ENCODE measurements around the gene CDH13. TPM values are rescaled to one million over a fixed set of nuclear protein-coding genes. Genes with fewer than 3 reads are reported as not detected.
A peak's percentile ranks its signal among the peaks of the same experiment; 100 is the strongest.

CDH13 gene
- total and polyA plus RNA-seq, 9 of the 15 experiments (the other 6 are each of a cell fraction or from before 2014, with no cell fraction given), result 0.03 TPM; not detected in 8

DNA sequence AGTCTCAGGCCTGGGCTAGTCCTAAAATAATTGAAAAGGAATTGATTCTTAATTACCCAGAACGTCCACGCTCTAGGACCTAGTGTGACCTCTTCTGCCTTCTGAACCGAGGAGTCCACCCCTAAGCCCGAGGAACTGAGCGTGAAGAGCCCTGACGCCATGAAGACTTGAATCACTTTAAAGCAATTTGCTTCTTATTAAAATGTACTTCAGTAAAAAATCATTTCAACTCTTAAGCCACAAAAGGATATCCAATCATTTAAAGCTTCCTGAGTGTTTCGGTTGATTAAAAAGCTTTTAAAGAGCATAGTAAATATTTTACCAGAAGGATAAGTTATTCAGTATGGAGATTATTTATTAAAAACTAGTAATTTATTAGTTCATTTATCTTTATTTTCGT is 1192.6 kb downstream of the CDH13 start (continued):
- TF ChIP-seq ZFPM2 (CRISPR knock-in tag; IDR thresholded peaks at IDR 0.05), result no peak
- TF ChIP-seq ZSCAN32 (CRISPR knock-in tag; IDR thresholded peaks at IDR 0.05), result no peak
- no peak for TF ChIP-seq ELF1 (tag; IDR thresholded peaks at IDR 0.05)
- TF ChIP-seq, protein P1, sequence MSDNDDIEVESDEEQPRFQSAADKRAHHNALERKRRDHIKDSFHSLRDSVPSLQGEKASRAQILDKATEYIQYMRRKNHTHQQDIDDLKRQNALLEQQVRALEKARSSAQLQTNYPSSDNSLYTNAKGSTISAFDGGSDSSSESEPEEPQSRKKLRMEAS (CRISPR knock-in tag; IDR thresholded peaks at IDR 0.05), result no peak

DNA sequence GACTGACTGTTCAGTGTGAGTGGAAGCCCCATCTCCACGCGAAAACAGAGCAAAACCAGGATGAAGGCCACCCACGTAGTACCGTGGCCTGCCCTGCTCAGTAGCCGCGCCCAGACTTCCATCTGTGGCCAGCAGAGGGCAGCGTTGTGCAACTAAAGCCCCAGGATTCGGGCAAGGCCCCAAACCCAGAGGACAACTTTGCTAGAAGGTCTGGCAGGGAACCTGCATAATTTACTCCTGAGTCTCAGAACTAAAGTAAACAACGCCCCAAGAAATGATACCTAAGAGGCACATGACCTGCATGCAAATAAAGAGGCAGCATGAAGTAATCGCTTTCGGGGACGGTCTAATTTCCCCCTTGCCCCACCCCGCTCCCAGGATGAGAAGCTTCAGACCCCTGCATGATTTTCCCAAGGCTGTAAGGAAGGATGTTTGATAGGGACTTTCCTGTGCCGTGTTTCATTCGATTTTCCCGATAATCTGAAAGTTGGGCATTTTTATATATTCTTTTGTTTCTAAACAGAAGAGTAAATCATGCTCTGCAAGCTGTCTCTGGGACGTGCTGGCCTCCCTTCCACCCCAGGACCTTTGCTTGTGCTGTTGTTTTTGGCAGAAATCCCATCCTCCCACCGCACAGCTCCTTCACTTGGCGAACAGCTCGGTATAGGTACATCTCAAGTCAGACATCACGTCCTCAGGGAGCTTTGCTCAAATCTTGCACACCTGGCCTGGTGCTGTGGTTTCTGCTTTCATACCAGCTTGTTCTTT is 1199.6 kb downstream of the CDH13 start:
- 21% methylated on average over 21 of the region's 21 CpGs for WGBS (ENCODE audit: insufficient coverage, low coverage, missing lambda C conversion rate)
- ATAC-seq, result peak; percentile 96
- H3K9me3 ChIP-seq (replicated peaks; ENCODE audit: control insufficient read depth, insufficient read depth, low read depth, low read length), result no peaks in the 10 kb centered on the region
- ChIA-PET CTCF (ENCODE audit: low intra/inter-chr PET ratio) (interaction anchor here (0.6 to 3.1 kb wide), 5 partner anchors 50 to 239 kb away, joined by 5 to 29 read pairs (median 6); no protein-coding TSS in a partner anchor), POLR2A (interaction anchor here (0.7 to 1.0 kb wide), 4 partner anchors 10 to 54 kb away, joined by 3 to 4 read pairs (median 4); no protein-coding TSS in a partner anchor)
- in situ Hi-C loops (cut with MboI) (loop anchor here (10.0 kb wide), 1 partner anchor 238 kb away; no protein-coding TSS in a partner anchor), intact Hi-C loops (cut with micrococcal nuclease) (loop anchor here (1.0 to 10.0 kb wide), 5 partner anchors 53 to 651 kb away; partner anchors contain the start of gene OSGIN1)
- no peak overlapping the region for H3K9ac ChIP-seq (ENCODE audit: insufficient read depth in 1 of 2, low read depth in 2 of 2, low read length in 2 of 2)
- no peak overlapping the region for H3K4me3 ChIP-seq
- peaks cover 0 to 7% of the 10 kb centered on the region in 2 experiments; a peak in 3 of 5 replicates for H3K4me1 ChIP-seq (replicated peaks in 1 of 2; ENCODE audit: control insufficient read depth in 2 of 2, insufficient read depth in 2 of 2, low read length in 2 of 2)
- H2AFZ ChIP-seq (ENCODE audit: low read depth, low read length), result peak overlapping the region; percentile 67
- H3K79me2 ChIP-seq (ENCODE audit: control insufficient read depth, insufficient read depth, low read length), result no peaks in the 10 kb centered on the region
- H3K27ac ChIP-seq (ENCODE audit: extremely low read depth, low read depth, low read length), result no peak overlapping the region
- 0 out of 2 replicates have a peak overlapping the region, but pooled peaks have one; percentile 15 for H3K4me2 ChIP-seq (ENCODE audit: insufficient read depth, low read length)
- H3K36me3 ChIP-seq (ENCODE audit: control insufficient read depth, insufficient read depth, low read length), result no peaks in the 10 kb centered on the region
- peaks cover 32 to 63% of the 10 kb centered on the region in 2 experiments for H3K27me3 ChIP-seq (ENCODE audit: control insufficient read depth in 2 of 2, insufficient read depth in 2 of 2, low read length in 2 of 2)
- no peaks in the 10 kb centered on the region for H3K9me1 ChIP-seq (ENCODE audit: control insufficient read depth, insufficient read depth, low read length)
- peak; percentile 94 for FAIRE-seq
- peaks cover 4% of the 10 kb centered on the region; the same call in 1 of the 2 replicates for H4K20me1 ChIP-seq (replicated peaks; ENCODE audit: control insufficient read depth, insufficient read depth, low read length)
- peak; percentile 85 to 91 (median 89) for DNase-seq (ENCODE audit: extremely low read depth in 1 of 4, low spot score in 3 of 4)
- no TSS peak for BruUV-seq (replicated peaks)
- TF ChIP-seq TARDBP (IDR thresholded peaks at IDR 0.05) (0 out of 2 replicates have a peak, but pooled peaks have one; percentile 45), ZNF79 (CRISPR knock-in tag; IDR thresholded peaks at IDR 0.05; ENCODE audit: low read depth) (no peak), SMARCE1 (IDR thresholded peaks at IDR 0.05) (no peak), BHLHE40 (IDR thresholded peaks at IDR 0.05; ENCODE audit: low read length) (peak; percentile 32; the same call in 1 of the 2 replicates), RBM25 (IDR thresholded peaks at IDR 0.05; ENCODE audit: low read depth, low read length, severe bottlenecking) (peak; percentile 87), SIX5 (IDR thresholded peaks at IDR 0.05; ENCODE audit: borderline replicate concordance in 1 of 2, insufficient read depth in 1 of 2, low read depth in 1 of 2, low read length in 2 of 2) (no peak), DMBX1 (CRISPR knock-in tag; IDR thresholded peaks at IDR 0.05; ENCODE audit: borderline replicate concordance) (no peak), NCOA1 (IDR thresholded peaks at IDR 0.05; ENCODE audit: low read depth) (no peak), ZNF764 (CRISPR knock-in tag; IDR thresholded peaks at IDR 0.05; ENCODE audit: low read depth) (no peak), SMAD1 (IDR thresholded peaks at IDR 0.05; ENCODE audit: low read depth, low read length, partially characterized antibody) (no peak), NFIX (CRISPR knock-in tag; IDR thresholded peaks at IDR 0.05; ENCODE audit: low read depth) (no peak)
- TF ChIP-seq, protein P2, sequence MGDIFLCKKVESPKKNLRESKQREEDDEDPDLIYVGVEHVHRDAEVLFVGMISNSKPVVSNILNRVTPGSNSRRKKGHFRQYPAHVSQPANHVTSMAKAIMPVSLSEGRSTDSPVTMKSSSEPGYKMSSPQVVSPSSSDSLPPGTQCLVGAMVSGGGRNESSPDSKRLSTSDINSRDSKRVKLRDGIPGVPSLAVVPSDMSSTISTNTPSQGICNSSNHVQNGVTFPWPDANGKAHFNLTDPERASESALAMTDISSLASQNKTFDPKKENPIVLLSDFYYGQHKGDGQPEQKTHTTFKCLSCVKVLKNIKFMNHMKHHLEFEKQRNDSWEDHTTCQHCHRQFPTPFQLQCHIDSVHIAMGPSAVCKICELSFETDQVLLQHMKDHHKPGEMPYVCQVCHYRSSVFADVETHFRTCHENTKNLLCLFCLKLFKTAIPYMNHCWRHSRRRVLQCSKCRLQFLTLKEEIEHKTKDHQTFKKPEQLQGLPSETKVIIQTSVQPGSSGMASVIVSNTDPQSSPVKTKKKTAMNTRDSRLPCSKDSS (IDR thresholded peaks at IDR 0.05; ENCODE audit: low read depth, partially characterized antibody), result no peak
- TF ChIP-seq, protein P3, sequence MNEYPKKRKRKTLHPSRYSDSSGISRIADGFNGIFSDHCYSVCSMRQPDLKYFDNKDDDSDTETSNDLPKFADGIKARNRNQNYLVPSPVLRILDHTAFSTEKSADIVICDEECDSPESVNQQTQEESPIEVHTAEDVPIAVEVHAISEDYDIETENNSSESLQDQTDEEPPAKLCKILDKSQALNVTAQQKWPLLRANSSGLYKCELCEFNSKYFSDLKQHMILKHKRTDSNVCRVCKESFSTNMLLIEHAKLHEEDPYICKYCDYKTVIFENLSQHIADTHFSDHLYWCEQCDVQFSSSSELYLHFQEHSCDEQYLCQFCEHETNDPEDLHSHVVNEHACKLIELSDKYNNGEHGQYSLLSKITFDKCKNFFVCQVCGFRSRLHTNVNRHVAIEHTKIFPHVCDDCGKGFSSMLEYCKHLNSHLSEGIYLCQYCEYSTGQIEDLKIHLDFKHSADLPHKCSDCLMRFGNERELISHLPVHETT (CRISPR knock-in tag; conservative IDR thresholded peaks at IDR 0.05 in 1 of 2, IDR thresholded peaks at IDR 0.05 in 1 of 2), result no peak

Data from K562 (cell line).